Umbilical cord (tissue), 2 donors: Measurements from ENCODE around the gene PCDHGA8. TPM values are rescaled to one million over a fixed set of nuclear protein-coding genes. Genes with fewer than 3 reads are reported as not detected.
A peak's percentile ranks its signal among the peaks of the same experiment; 100 is the strongest.
"Not testable (repeated sequence)": the region's sequence is repeated elsewhere in the genome, so short reads cannot be mapped to it uniquely, and the experiment has no call there.

Source experiments
- DNase-seq: peaks from one replicate; pipeline ENCODE4 v3.0.0-alpha.2; 2015; ENCODE audit warnings: low spot score
- total RNA-seq: library from RNA; depleted of rRNA; stranded (reverse); fragments of >200 nt; gene quantifications from one replicate; pipeline ENCODE4 v1.2.3, GENCODE V29; 2014; ENCODE audit warnings: low replicate concordance; ENCODE audit not compliant: insufficient read depth

The PCDHGA8 gene
- total RNA-seq, 1 donor from 2014 or later, result 3.9 TPM

DNA sequence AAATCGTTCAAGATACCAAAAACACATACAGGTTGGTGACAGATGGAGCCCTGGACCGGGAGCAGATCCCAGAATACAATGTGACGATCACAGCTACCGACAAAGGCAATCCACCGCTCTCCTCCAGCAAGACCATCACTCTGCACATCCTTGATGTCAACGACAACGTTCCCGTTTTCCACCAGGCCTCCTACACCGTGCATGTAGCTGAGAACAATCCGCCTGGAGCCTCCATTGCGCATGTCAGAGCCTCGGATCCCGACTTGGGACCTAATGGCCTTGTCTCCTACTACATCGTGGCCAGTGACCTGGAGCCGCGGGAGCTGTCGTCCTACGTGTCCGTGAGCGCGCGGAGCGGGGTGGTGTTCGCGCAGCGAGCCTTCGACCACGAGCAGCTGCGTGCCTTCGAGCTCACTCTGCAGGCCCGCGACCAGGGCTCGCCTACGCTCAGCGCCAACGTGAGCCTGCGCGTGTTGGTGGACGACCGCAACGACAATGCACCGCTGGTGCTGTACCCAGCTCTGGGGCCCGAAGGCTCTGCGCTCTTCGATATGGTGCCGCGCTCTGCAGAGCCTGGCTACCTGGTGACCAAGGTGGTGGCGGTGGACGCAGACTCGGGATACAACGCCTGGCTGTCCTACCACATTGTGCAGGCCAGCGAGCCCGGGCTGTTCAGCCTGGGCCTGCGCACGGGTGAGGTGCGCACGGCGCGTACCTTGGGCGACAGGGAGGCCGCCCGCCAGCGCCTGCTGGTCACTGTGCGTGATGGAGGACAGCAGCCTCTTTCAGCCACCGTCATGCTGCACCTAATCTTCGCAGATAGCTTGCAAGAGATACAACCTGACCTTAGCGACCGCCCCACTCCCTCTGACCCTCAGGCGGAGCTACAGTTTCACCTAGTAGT lies 20.6 kb upstream of the PCDHGA8 start:
- no peak for DNase-seq

DNA sequence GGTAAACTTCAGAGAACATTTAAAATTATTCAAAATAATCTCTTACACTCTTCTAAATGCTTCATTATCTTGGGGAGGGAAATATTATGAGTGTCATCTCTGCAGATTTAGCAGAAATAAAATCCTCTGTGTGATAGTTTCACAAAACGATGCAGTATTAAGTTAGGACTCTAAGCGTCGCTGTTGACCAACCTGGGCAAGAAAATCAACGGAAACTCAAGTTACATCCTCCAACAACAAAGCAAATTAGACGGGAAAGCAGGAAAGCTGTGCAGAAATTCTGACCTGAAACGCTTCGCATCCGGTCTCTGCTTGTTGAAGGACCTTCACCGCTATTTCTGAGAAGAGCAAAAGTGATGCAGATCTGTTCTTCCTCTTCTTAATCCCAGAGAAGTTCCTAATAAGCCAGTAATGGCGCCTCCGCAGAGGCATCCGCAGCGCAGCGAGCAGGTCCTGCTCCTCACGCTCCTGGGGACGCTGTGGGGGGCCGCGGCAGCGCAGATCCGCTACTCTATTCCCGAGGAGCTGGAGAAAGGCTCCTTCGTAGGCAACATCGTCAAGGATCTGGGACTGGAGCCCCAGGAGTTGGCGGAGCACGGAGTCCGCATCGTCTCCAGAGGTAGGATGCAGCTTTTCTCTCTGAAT lies 18.6 kb upstream of the PCDHGA8 start, which contains the start of gene PCDHGA6:
PCDHGA6 (plus strand) TSS at position 219 of the 645 bp plus-strand sequence; CDS start at position 412, 193 bp downstream.
- DNase-seq, result peak; percentile 7

DNA sequence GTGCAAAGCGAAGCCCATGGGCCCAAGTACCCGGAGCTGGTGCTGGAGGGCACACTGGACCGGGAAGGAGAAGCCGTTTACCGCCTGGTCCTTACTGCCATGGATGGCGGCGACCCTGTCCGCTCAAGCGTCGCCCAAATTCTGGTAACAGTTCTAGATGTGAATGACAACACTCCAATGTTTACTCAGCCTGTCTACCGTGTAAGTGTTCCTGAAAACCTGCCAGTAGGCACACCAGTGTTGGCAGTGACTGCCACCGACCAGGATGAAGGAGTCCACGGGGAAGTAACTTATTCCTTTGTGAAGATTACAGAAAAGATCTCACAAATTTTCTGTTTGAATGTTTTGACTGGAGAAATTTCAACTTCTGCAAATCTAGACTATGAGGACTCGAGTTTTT lies 17.8 kb upstream of the PCDHGA8 start:
- DNase-seq, result no peak

DNA sequence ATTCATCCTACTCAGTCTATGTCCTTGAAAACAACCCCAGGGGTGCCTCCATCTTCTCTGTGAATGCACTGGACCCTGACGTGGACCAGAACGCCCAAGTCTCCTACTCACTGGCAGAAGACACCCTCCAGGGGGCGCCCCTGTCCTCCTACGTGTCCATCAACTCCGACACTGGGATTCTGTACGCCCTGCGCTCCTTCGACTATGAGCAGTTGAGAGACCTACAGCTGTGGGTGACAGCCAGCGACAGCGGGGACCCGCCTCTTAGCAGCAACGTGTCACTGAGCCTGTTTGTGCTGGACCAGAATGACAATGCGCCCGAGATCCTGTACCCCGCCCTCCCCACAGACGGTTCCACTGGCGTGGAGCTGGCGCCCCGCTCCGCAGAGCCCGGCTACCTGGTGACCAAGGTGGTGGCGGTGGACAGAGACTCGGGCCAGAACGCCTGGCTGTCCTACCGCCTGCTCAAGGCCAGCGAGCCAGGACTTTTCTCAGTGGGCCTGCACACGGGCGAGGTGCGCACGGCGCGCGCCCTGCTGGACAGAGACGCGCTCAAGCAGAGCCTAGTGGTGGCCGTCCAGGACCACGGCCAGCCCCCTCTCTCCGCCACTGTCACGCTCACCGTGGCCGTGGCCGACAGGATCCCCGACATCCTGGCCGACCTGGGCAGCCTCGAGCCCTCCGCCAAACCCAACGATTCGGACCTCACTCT lies 16.8 kb upstream of the PCDHGA8 start:
- DNase-seq, result not testable (repeated sequence)

DNA sequence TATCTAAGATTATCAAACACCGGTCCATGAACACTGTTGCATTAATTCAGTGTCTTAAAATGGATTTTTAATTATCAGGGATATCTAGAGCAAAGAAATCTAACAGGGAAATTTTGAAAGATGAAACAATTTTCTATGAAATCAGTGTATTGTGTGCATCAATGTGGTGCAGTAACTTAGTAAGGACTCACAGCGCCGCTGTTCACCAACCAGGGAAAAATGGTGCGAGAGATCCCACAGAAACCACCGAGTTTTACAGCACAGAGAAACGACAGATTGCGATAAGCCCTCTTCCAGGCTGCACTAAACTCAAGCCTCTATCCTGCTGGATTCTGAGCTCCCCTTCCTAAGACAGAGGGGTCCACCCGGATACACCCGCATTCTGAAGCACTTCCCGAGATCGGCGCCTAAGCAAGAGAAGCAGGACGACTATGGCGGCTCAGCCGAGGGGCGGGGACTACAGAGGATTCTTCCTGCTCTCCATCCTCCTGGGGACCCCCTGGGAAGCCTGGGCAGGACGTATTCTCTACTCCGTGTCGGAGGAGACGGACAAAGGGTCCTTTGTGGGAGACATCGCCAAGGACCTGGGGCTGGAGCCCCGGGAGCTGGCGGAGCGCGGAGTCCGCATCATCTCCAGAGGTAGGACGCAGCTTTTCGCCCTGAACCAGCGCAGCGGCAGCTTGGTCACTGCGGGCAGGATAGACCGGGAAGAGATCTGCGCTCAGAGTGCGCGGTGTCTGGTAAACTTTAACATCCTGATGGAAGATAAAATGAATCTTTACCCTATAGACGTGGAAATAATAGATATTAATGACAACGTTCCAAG lies 9.8 kb upstream of the PCDHGA8 start, which contains the start of gene PCDHGA7:
PCDHGA7 (plus strand) TSS at position 274 of the 826 bp plus-strand sequence; CDS start at position 432, 158 bp downstream.
- DNase-seq, result no peak

DNA sequence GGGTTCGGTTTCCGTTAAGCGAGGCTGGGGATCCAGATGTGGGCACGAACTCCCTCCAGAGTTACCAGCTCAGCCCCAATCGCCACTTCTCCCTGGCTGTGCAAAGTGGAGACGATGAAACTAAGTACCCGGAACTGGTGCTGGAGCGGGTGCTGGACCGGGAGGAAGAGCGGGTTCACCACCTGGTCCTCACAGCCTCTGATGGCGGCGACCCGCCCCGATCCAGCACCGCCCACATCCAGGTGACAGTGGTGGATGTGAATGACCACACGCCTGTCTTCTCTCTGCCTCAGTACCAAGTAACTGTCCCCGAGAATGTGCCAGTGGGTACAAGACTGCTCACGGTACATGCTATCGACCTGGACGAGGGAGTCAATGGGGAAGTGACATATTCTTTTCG lies 9.1 kb upstream of the PCDHGA8 start:
- no peak for DNase-seq

DNA sequence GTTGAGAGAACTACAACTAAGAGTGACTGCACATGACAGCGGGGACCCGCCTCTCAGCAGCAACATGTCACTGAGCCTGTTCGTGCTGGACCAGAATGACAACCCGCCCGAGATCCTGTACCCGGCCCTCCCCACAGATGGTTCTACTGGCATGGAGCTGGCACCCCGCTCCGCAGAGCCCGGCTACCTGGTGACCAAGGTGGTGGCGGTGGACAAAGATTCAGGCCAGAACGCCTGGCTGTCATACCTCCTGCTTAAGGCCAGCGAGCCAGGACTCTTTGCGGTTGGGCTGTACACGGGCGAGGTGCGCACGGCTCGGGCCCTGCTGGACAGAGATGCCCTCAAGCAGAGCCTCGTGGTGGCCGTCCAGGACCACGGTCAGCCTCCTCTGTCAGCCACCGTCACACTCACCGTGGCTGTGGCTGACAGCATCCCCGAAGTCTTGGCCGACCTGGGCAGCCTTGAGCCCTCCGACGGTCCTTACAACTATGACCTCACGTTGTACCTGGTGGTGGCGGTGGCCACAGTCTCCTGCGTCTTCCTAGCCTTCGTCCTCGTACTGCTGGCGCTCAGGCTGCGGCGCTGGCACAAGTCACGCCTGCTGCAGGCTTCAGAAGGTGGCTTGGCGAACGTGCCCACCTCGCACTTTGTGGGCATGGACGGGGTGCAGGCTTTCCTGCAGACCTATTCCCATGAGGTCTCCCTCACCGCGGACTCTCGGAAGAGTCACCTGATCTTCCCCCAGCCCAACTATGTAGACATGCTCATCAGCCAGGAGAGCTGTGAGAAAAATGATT lies 7.8 kb upstream of the PCDHGA8 start:
- no peak for DNase-seq

DNA sequence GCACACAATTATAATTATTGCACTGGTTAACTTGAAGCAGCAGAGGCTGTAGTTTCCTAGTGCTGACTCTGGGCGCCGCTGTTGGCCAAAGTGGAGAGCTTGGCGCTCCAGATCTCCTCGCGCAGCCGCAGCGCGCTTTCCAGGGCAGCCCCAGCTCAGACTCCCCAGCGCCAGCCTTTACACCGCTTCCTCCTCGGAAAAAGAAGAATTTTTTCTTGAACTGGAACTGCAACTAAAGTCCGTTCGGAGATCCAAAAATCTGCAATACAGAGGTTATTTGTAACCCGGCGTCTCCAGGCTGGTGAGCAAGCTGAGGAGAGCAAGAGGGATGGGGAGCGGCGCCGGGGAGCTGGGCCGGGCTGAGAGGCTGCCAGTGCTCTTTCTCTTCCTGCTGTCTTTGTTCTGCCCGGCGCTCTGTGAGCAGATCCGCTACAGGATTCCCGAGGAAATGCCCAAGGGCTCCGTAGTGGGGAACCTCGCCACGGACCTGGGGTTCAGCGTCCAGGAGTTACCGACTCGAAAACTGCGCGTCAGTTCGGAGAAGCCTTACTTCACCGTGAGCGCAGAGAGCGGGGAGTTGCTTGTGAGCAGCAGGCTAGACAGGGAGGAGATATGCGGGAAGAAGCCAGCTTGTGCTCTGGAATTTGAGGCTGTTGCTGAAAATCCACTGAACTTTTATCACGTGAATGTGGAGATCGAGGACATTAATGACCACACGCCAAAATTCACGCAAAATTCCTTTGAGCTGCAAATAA lies 4.7 kb upstream of the PCDHGA8 start, which contains the start of gene PCDHGB4:
PCDHGB4 (plus strand) TSS at position 142 of the 755 bp plus-strand sequence; CDS start at position 329, 187 bp downstream.
- DNase-seq, result peak; percentile 6

DNA sequence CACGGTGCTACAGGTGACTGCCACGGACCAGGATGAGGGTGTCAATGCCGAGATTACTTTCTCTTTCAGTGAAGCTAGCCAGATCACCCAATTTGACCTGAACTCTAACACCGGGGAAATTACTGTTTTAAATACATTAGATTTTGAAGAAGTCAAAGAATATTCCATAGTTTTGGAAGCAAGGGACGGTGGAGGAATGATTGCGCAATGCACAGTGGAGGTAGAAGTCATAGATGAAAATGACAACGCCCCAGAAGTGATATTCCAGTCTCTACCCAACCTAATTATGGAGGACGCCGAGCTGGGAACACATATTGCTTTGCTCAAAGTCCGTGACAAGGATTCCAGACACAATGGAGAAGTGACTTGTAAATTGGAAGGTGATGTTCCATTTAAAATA lies 3.8 kb upstream of the PCDHGA8 start:
- DNase-seq, result no peak

DNA sequence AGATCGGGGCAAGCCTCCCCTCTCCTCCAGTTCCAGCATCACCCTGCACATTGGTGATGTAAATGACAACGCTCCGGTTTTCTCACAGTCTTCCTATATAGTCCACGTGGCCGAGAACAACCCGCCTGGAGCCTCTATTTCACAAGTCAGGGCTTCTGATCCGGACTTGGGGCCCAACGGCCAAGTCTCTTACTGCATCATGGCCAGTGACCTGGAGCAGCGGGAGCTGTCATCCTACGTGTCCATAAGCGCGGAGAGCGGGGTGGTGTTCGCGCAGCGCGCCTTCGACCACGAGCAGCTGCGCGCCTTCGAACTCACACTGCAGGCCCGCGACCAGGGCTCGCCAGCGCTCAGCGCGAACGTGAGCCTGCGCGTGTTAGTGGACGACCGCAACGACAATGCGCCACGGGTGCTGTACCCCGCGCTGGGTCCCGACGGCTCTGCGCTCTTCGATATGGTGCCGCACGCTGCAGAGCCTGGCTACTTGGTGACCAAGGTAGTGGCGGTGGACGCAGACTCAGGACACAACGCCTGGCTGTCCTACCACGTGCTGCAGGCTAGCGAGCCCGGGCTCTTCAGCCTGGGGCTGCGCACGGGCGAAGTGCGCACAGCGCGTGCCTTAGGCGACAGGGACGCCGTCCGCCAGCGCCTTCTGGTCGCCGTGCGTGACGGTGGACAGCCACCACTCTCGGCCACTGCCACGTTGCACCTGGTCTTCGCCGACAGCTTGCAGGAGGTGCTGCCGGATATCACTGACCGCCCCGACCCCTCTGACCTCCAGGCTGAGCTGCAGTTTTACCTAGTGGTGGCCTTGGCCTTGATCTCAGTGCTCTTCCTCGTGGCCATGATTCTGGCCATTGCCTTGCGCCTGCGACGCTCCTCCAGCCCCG lies 3.0 kb upstream of the PCDHGA8 start:
- DNase-seq, result no peak

DNA sequence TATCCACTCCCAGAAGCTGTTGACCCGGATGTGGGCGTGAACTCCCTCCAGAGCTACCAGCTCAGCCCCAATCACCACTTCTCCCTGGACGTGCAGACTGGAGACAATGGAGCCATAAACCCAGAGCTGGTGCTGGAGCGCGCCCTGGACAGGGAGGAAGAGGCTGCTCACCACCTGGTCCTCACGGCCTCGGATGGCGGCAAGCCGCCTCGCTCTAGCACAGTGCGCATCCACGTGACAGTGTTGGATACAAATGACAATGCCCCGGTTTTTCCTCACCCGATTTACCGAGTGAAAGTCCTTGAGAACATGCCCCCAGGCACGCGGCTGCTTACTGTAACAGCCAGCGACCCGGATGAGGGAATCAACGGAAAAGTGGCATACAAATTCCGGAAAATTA lies 834 bp downstream of the PCDHGA8 start:
- no peak for DNase-seq

DNA sequence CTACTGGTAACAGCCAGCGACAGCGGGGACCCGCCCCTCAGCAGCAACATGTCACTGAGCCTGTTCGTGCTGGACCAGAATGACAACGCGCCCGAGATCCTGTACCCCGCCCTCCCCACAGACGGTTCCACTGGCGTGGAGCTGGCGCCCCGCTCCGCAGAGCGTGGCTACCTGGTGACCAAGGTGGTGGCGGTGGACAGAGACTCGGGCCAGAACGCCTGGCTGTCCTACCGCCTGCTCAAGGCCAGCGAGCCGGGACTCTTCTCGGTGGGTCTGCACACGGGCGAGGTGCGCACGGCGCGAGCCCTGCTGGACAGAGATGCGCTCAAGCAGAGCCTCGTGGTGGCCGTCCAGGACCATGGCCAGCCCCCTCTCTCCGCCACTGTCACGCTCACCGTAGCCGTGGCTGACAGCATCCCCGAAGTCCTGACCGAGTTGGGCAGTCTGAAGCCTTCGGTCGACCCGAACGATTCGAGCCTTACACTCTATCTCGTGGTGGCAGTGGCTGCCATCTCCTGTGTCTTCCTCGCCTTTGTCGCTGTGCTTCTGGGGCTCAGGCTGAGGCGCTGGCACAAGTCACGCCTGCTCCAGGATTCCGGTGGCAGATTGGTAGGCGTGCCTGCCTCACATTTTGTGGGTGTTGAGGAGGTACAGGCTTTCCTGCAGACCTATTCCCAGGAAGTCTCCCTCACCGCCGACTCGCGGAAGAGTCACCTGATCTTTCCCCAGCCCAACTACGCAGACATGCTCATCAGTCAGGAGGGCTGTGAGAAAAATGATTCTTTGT lies 2.2 kb downstream of the PCDHGA8 start:
- DNase-seq, result not testable (repeated sequence)

DNA sequence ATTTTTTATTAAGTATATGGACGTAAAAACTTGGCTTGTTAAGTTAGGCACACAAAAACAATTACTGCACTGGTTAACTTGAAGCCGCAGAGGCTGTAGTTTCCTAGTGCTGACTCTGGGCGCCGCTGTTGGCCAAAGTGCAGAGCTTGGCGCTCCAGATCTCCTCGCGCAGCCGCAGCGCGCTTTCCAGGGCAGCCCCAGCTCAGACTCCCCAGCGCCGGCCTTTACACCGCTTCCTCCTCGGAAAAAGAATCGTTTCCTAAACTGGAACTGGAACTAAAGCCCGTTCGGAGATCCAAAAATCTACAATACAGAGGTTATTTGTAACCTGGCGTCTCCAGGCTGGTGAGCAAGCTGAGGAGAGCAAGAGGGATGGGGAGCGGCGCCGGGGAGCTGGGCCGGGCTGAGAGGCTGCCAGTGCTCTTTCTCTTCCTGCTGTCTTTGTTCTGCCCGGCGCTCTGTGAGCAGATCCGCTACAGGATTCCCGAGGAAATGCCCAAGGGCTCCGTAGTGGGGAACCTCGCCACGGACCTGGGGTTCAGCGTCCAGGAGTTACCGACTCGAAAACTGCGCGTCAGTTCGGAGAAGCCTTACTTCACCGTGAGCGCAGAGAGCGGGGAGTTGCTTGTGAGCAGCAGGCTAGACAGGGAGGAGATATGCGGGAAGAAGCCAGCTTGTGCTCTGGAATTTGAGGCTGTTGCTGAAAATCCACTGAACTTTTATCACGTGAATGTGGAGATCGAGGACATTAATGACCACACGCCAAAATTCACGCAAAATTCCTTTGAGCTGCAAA lies 5.5 kb downstream of the PCDHGA8 start, which contains the start of gene PCDHGB5:
PCDHGB5 (plus strand) TSS at position 192 of the 796 bp plus-strand sequence; CDS start at position 373, 181 bp downstream.
- DNase-seq, result peak; percentile 21

DNA sequence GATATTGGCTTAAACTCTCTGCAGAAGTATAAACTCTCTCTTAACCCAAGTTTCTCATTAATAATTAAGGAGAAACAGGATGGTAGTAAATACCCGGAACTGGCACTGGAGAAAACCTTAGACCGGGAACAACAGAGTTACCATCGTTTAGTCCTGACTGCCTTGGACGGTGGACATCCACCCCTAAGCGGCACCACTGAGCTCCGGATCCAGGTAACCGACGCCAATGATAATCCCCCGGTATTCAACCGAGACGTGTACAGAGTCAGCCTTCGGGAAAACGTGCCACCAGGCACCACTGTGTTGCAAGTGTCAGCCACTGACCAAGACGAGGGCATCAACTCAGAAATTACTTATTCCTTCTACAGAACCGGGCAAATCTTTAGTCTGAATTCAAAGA lies 6.2 kb downstream of the PCDHGA8 start:
- DNase-seq, result no peak

DNA sequence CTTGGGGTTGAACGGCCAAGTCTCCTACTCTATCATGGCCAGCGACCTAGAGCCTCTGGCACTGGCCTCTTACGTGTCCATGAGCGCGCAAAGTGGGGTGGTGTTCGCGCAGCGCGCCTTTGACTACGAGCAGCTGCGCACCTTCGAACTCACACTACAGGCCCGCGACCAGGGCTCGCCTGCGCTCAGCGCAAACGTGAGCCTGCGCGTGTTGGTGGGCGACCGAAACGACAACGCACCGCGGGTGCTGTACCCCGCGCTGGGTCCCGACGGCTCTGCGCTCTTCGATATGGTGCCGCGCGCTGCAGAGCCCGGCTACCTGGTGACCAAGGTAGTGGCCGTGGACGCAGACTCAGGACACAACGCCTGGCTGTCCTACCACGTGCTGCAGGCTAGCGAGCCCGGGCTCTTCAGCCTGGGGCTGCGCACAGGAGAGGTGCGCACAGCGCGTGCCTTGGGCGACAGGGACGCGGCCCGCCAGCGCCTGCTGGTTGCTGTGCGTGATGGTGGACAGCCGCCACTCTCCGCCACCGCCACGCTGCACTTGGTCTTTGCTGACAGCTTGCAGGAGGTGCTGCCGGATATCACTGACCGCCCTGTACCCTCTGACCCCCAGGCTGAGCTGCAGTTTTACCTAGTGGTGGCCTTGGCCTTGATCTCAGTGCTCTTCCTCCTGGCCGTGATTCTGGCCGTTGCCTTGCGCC lies 7.3 kb downstream of the PCDHGA8 start:
- no peak for DNase-seq
